Measurements from ENCODE around the gene ITGA7.
"Not testable (repeated sequence)": the region's sequence is repeated elsewhere in the genome, so short reads cannot be mapped to it uniquely, and the experiment has no call there.

Gene ITGA7

DNA sequence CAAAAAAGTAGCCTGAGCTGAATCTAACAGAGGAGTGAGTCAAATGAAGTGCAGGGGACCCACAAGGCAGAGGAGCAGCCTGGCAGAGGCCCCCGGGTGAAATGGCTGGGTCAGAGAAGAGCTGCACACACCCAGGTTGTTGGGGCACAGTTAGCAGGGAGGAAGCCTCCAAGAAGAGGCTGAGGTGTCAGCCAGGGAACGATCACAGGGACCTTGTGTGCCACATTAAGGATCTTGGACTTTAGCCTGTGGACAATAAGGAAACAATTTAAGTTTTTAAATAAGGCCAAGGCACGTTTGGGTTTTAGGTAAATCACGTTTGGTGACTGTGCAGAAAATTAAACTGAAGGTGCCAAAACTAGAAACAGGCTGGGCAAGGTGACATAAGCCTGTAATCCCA lies 36.0 kb downstream of the ITGA7 start:
- peaks cover 2% of the 10 kb centered on the region for H3K27me3 Mint-ChIP-seq
- H3K27ac Mint-ChIP-seq: no peak overlapping the region
- H3K36me3 Mint-ChIP-seq: no peaks in the 10 kb centered on the region
- no peak overlapping the region for H3K4me3 Mint-ChIP-seq
- no peaks in the 10 kb centered on the region for H3K4me1 Mint-ChIP-seq (ENCODE audit: low read depth)
- H3K9me3 Mint-ChIP-seq (ENCODE audit: low read depth): no peaks in the 10 kb centered on the region

GRCh38 chr12:55670276-55670675 lies 37.4 kb downstream of the ITGA7 start:
- no peak overlapping the region for H3K4me3 Mint-ChIP-seq
- H3K9me3 Mint-ChIP-seq (ENCODE audit: low read depth): no peaks in the 10 kb centered on the region
- H3K27ac Mint-ChIP-seq: no peak overlapping the region
- no peaks in the 10 kb centered on the region for H3K27me3 Mint-ChIP-seq
- no peaks in the 10 kb centered on the region for H3K4me1 Mint-ChIP-seq (ENCODE audit: low read depth)
- H3K36me3 Mint-ChIP-seq: no peaks in the 10 kb centered on the region

- no peaks in the 10 kb centered on the region for H3K27me3 Mint-ChIP-seq
- no peaks in the 10 kb centered on the region for H3K4me1 Mint-ChIP-seq (ENCODE audit: low read depth)
- H3K36me3 Mint-ChIP-seq: no peaks in the 10 kb centered on the region
- H3K4me3 Mint-ChIP-seq: no peak overlapping the region
- no peaks in the 10 kb centered on the region for H3K9me3 Mint-ChIP-seq (ENCODE audit: low read depth)
- no peak overlapping the region for H3K27ac Mint-ChIP-seq
Measured at GRCh38 chr12:55666508-55666907, 41.2 kb downstream of the ITGA7 start.

GRCh38 chr12:55664826-55665225 lies 42.9 kb downstream of the ITGA7 start:
- H3K4me3 Mint-ChIP-seq: no peak overlapping the region
- H3K27me3 Mint-ChIP-seq: no peaks in the 10 kb centered on the region
- no peak overlapping the region for H3K27ac Mint-ChIP-seq
- no peaks in the 10 kb centered on the region for H3K9me3 Mint-ChIP-seq (ENCODE audit: low read depth)
- no peaks in the 10 kb centered on the region for H3K4me1 Mint-ChIP-seq (ENCODE audit: low read depth)
- no peaks in the 10 kb centered on the region for H3K36me3 Mint-ChIP-seq

GRCh38 chr12:55663391-55663790 lies 44.3 kb downstream of the ITGA7 start:
- no peak overlapping the region for H3K4me3 Mint-ChIP-seq
- H3K36me3 Mint-ChIP-seq: no peaks in the 10 kb centered on the region
- H3K27ac Mint-ChIP-seq: no peak overlapping the region
- H3K4me1 Mint-ChIP-seq (ENCODE audit: low read depth): no peaks in the 10 kb centered on the region
- no peaks in the 10 kb centered on the region for H3K9me3 Mint-ChIP-seq (ENCODE audit: low read depth)
- H3K27me3 Mint-ChIP-seq: no peaks in the 10 kb centered on the region

DNA sequence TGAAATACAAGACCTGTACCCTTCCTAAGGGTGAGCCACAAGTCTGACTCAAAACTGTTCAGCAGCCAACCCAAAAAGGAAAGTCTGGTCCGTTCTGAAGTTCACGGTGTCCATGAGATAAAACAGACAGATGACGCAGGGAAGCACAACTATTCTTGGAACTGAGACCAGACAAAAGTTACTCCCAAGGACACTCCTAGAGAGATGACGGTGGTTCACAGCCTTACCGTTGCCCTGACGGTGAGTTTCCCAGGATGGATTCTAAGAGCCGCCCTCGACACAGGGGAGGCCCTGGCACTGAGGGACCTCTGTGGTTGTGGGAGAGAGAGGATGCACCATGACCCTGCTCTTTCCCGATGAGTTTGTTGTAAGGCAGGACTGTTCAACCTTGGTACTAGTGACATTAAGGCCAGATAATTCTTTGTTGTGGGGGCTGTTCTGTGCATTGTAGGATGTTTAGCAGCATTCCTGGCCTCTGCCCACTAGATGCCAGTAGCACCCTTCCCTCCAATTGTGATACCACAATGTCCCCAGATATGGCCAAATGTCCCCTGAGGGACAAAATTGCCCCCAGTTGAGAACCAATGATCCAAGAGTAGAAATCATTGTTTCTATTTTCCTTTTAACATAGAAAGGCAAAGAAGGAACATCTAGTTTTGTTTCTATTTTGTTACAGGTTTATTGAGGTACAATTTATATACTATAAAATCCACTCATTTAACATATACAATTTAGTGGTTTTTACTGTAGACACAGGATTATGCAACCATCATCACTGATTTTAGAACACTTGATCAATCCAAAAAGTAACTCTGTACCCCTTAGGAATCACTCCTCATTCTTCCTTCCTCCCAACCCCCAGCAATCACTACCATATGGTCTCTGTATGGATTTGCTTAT lies 48.0 kb downstream of the ITGA7 start:
- Mint-ChIP-seq H3K36me3 (no peaks in the 10 kb centered on the region), H3K9me3 (ENCODE audit: low read depth) (no peaks in the 10 kb centered on the region), H3K27ac (no peak overlapping the region), H3K4me3 (no peak overlapping the region), H3K27me3 (no peaks in the 10 kb centered on the region), H3K4me1 (ENCODE audit: low read depth) (no peaks in the 10 kb centered on the region)

DNA sequence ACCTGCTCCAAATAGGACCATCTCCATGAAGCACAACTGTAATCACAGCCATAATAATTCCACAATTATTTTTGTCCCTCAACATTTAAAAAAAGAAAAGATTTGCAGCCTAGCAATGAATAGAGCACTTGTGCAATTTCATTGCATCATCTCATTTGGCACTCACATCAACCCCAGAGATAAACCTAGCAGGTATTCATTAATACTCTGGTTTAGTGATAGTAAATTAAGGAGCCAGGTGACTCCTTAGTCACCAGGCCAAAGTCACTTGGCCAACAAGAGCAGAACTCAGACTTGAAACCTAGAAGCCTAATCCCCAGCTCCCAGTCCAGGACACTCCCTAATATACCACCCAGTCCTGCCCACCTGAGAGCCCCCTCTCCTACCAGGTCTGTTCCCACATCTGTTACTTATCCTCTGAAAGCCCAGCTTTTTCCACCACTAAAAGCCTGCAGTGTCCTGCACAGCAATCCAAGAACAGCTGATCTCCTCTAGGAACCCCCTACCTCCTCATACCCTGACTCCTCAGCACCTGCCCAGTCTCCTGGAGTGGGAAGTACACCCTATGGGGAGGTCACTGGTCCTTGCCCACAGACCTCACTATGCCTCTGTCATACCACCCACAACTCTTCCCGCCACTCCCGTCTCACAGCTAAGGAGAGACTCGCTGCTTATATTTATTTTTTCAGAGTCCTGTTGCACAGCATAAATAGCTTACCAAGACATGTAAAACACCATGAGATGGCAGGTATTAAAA lies 48.9 kb downstream of the ITGA7 start:
- Mint-ChIP-seq H3K27me3 (no peaks in the 10 kb centered on the region), H3K4me1 (ENCODE audit: low read depth) (no peaks in the 10 kb centered on the region), H3K27ac (no peak overlapping the region), H3K36me3 (no peaks in the 10 kb centered on the region), H3K4me3 (no peak overlapping the region), H3K9me3 (ENCODE audit: low read depth) (no peaks in the 10 kb centered on the region)

GRCh38 chr12:55658212-55658611 lies 49.5 kb downstream of the ITGA7 start:
- Mint-ChIP-seq H3K36me3 (no peaks in the 10 kb centered on the region), H3K27me3 (no peaks in the 10 kb centered on the region), H3K4me1 (ENCODE audit: low read depth) (peaks cover under 1% of the 10 kb centered on the region), H3K27ac (no peak overlapping the region), H3K4me3 (no peak overlapping the region), H3K9me3 (ENCODE audit: low read depth) (no peaks in the 10 kb centered on the region)

DNA sequence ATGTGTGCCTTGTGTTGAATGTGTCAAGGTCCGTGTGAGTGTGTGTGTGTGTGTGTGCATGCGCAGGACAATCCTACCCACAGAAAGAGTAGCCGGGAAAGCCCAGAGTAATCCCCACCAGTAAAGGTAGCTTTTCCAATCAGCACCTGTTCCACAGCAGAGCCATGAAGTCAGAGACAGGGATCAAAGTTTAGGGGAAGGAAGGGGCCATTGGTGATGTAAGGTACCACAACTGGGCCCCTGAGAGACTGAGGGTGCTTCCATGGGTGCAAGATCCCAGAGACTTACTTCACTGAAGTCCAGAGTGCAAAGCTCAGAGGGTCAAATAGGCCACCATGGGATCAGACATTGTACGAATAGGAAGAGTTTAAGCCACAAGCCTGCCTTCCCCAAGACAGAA lies 50.5 kb downstream of the ITGA7 start:
- Mint-ChIP-seq H3K36me3 (no peaks in the 10 kb centered on the region), H3K4me1 (ENCODE audit: low read depth) (peaks cover 9% of the 10 kb centered on the region), H3K4me3 (no peak overlapping the region), H3K27me3 (no peaks in the 10 kb centered on the region), H3K9me3 (ENCODE audit: low read depth) (no peaks in the 10 kb centered on the region), H3K27ac (no peak overlapping the region)

- H3K27ac Mint-ChIP-seq: no peak overlapping the region
- no peaks in the 10 kb centered on the region for H3K27me3 Mint-ChIP-seq
- H3K4me1 Mint-ChIP-seq (ENCODE audit: low read depth): peaks cover 25% of the 10 kb centered on the region
- H3K4me3 Mint-ChIP-seq: no peak overlapping the region
- peaks cover 3% of the 10 kb centered on the region for H3K36me3 Mint-ChIP-seq
- H3K9me3 Mint-ChIP-seq (ENCODE audit: low read depth): no peaks in the 10 kb centered on the region
Measured at GRCh38 chr12:55654511-55655214, 53.0 kb downstream of the ITGA7 start.

DNA sequence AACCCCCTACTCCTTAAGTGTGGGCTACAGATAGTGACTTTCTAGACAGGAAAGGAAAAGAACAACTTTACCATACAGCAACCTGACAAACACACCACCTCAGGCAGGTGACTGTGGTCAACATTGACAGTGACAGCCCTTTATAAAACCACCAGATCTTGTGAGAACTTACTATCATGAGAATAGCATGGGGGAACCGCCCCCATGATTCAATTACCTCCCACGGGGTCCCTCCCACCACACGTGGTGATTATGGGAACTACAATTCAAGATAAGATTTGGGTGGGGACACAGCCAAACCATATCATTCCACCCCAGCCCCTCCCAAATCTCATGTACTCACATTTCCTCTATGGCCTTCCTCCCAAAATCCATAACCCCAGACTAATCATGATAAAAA lies 54.7 kb downstream of the ITGA7 start:
- no peaks in the 10 kb centered on the region for H3K27me3 Mint-ChIP-seq
- H3K4me3 Mint-ChIP-seq: no peak overlapping the region
- peak overlapping the region; percentile 70 for H3K27ac Mint-ChIP-seq
- peaks cover 25% of the 10 kb centered on the region for H3K4me1 Mint-ChIP-seq (ENCODE audit: low read depth)
- H3K36me3 Mint-ChIP-seq: peaks cover 3% of the 10 kb centered on the region
- H3K9me3 Mint-ChIP-seq (ENCODE audit: low read depth): no peaks in the 10 kb centered on the region

DNA sequence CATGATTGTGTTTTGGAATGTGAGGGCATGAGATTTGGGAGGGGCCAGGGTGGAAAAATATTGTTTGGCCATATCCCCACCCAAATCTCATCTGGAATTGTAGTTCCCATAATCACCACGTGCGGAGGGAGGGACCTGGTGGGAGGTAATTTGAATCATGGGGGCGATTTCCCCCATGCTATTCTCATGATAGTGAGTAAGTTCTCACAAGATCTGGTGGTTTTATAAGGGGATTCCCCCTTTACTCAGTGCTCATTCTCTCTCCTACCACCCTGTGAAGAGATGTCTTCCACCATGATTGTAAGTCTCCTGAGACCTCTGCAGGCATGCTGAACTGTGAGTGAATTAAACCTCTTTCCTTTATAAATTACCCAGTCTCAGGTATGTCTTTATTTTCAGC lies 55.4 kb downstream of the ITGA7 start:
- H3K4me1 Mint-ChIP-seq (ENCODE audit: low read depth): peaks cover 25% of the 10 kb centered on the region
- no peak overlapping the region for H3K4me3 Mint-ChIP-seq
- no peaks in the 10 kb centered on the region for H3K27me3 Mint-ChIP-seq
- H3K36me3 Mint-ChIP-seq: peaks cover 3% of the 10 kb centered on the region
- H3K9me3 Mint-ChIP-seq (ENCODE audit: low read depth): no peaks in the 10 kb centered on the region
- H3K27ac Mint-ChIP-seq: peak overlapping the region; percentile 89

- Mint-ChIP-seq H3K4me1 (ENCODE audit: low read depth) (peaks cover 29% of the 10 kb centered on the region), H3K27me3 (no peaks in the 10 kb centered on the region), H3K36me3 (peaks cover 3% of the 10 kb centered on the region), H3K9me3 (ENCODE audit: low read depth) (no peaks in the 10 kb centered on the region), H3K4me3 (no peak overlapping the region), H3K27ac (no peak overlapping the region)
Measured at GRCh38 chr12:55651299-55651683, 56.4 kb downstream of the ITGA7 start.

DNA sequence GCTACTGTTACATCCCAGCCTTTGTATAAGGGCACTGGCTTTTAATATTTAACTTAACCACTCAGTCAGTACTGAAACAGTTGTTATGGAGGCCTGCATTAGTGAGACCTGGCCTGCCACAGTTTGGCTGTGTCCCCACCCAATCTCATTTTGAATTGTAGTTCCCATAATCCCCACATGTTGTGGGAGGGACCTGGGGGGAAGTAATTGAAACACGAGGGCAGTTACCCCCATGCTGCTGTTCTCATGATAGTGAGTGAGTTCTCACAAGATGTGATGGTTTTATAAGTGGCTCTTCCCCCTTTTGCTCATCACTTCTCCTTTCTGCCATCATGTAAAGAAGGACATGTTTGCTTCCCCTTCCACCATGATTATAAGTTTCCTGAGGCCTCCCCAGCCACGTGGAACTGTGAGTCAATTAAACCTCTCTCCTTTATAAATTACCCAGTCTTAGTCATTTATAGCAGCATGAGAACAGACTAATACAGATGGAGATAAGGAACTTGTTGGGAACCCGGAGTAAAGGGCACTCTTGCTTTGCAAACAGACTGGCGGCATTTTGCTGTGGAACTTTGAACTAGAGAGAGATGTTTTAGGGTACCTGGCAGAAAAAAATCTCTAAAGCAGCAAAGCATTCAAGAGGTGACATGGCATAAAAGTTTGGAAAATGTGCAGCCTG lies 56.9 kb downstream of the ITGA7 start:
- H3K4me3 Mint-ChIP-seq; H3K36me3 Mint-ChIP-seq; H3K9me3 Mint-ChIP-seq (ENCODE audit: low read depth); H3K27me3 Mint-ChIP-seq: not testable (repeated sequence)
- Mint-ChIP-seq H3K4me1 (ENCODE audit: low read depth) (peaks cover 33% of the 10 kb centered on the region), H3K27ac (peak overlapping the region; percentile 30)

DNA sequence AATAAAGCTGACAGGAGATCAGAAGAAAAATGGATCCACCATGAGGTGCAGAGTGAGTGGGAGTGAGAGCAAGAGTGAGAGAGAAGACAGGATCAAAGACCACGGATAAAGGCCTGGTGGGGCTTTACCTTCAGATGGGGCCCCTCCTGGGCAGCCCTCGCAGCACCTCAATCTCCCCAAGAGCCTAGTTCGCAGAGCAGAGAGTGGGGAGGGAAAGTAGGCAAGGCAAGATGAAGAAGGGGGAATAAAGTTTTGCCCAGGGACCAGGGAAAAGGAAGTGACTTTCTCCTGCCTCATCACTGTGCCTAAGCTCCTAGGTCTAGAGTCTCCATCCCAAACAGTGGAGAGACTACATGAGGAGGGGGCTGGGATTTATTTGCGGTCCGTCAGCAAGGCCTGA lies 60.7 kb downstream of the ITGA7 start:
- H3K4me1 Mint-ChIP-seq (ENCODE audit: low read depth): peaks cover 37% of the 10 kb centered on the region
- H3K36me3 Mint-ChIP-seq: peaks cover 3% of the 10 kb centered on the region
- no peaks in the 10 kb centered on the region for H3K27me3 Mint-ChIP-seq
- H3K4me3 Mint-ChIP-seq: peak overlapping the region; percentile 31
- H3K9me3 Mint-ChIP-seq (ENCODE audit: low read depth): no peaks in the 10 kb centered on the region
- H3K27ac Mint-ChIP-seq: peak overlapping the region; percentile 66
